HepG2 (cell line): Measurements from ENCODE around the gene WDR6.

Source experiments
- ATF3 ChIP-seq: sonication (generic); formaldehyde crosslinking; IDR thresholded peaks from 2 replicates; pipeline ENCODE4 v1.4.0; 2020; ENCODE audit warnings: missing genetic modification reagents
- CTCF ChIP-seq: sonication (generic); formaldehyde crosslinking; IDR thresholded peaks from 2 replicates; pipeline ENCODE4 v1.5.0; 2020; ENCODE audit warnings: mild to moderate bottlenecking, missing genetic modification reagents, moderate library complexity
- DNMT1 ChIP-seq: sonication (generic); formaldehyde crosslinking; IDR thresholded peaks from 2 replicates; pipeline ENCODE4 v1.5.1; 2020; ENCODE audit warnings: mild to moderate bottlenecking, missing genetic modification reagents
- KDM1A ChIP-seq: IDR thresholded peaks from 2 replicates; pipeline ENCODE4 v1.6.1; 2016; ENCODE audit warnings: missing compliant biosample characterization
- PREB ChIP-seq: sonication (generic); formaldehyde crosslinking; IDR thresholded peaks from 2 replicates; pipeline ENCODE4 v1.4.0; 2020; ENCODE audit warnings: missing genetic modification reagents
- SIN3A ChIP-seq: IDR thresholded peaks from 2 replicates; pipeline ENCODE4 v1.6.1; 2011; ENCODE audit warnings: low read depth, mild to moderate bottlenecking, control low read depth, low read length, borderline replicate concordance
- TEAD2 ChIP-seq: sonication (generic); formaldehyde crosslinking; IDR thresholded peaks from 2 replicates; pipeline ENCODE4 v1.9.0; 2021; ENCODE audit warnings: missing genetic modification reagents
- ZEB1 ChIP-seq: IDR thresholded peaks from 2 replicates; pipeline ENCODE4 v1.6.1; 2012; ENCODE audit warnings: mild to moderate bottlenecking, low read depth, inconsistent platforms; ENCODE audit not compliant: insufficient replicate concordance
- ZNF446 ChIP-seq: sonication (generic); formaldehyde crosslinking; IDR thresholded peaks from 2 replicates; pipeline ENCODE4 v1.5.0; 2020; ENCODE audit warnings: mild to moderate bottlenecking, missing genetic modification reagents
- TF ChIP-seq, protein P1 (sequence below), 2 experiments: IDR thresholded peaks; 2 replicates each; pipeline ENCODE4 v1.6.1; 2011 to 2012; ENCODE audit warnings: low read length in 2 of 2, borderline replicate concordance in 1 of 2, low read depth in 1 of 2, mild to moderate bottlenecking in 1 of 2, moderate library complexity in 1 of 2
- TF ChIP-seq, protein P2 (sequence below): sonication (generic); formaldehyde crosslinking; IDR thresholded peaks from 2 replicates; pipeline ENCODE4 v1.8.1; 2023; ENCODE audit warnings: missing genetic modification reagents, inconsistent platforms, borderline replicate concordance
- TF ChIP-seq, protein P3 (sequence below): sonication (generic); formaldehyde crosslinking; conservative IDR thresholded peaks from 2 replicates; pipeline ENCODE4 v1.4.0; 2020; ENCODE audit warnings: missing genetic modification reagents

DNA sequence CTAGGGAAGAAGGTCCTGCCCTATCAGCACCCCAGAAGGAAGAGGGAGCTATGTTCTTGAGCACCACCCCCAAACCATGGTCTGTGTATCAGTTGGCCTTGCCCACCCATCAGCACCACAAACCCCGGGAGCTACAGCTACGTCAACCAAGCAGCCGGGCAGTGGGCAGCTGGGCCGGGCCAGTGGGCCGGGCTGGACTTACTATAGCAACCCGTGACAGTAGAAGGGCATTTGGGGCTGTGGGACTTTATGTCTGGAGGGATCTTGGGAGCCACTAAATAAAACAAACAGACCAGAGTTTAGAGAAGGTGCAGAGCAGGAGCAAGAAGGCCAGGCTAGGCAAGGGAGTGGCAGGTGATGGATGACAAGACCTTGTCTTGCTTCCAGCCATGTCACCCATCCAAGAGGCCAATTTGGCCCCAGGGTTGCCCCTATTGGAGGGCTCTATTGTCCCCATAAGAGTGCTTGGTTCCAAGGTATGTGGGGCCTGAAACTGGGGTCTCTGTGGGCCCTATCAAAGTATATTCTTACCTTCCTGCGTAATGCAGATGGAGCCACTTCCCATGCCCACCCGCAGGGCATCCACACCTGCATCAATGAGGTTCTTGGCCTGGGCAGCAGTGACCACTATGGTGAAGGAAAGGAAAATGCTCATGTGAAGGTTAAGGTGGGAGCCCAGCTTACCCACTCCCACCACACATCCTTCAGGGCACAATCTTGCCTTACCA is 18.8 kb downstream of the WDR6 start:
- TF ChIP-seq DNMT1 (CRISPR knock-in tag) (0 out of 2 replicates have a peak, but pooled peaks have one; percentile 26), CTCF (CRISPR knock-in tag) (no peak), PREB (no peak), TEAD2 (CRISPR knock-in tag) (no peak), ZNF446 (CRISPR knock-in tag) (no peak), ATF3 (CRISPR knock-in tag) (no peak), KDM1A (CRISPR knock-in tag) (no peak), ZEB1 (no peak), SIN3A (no peak)
- TF ChIP-seq, protein P1, sequence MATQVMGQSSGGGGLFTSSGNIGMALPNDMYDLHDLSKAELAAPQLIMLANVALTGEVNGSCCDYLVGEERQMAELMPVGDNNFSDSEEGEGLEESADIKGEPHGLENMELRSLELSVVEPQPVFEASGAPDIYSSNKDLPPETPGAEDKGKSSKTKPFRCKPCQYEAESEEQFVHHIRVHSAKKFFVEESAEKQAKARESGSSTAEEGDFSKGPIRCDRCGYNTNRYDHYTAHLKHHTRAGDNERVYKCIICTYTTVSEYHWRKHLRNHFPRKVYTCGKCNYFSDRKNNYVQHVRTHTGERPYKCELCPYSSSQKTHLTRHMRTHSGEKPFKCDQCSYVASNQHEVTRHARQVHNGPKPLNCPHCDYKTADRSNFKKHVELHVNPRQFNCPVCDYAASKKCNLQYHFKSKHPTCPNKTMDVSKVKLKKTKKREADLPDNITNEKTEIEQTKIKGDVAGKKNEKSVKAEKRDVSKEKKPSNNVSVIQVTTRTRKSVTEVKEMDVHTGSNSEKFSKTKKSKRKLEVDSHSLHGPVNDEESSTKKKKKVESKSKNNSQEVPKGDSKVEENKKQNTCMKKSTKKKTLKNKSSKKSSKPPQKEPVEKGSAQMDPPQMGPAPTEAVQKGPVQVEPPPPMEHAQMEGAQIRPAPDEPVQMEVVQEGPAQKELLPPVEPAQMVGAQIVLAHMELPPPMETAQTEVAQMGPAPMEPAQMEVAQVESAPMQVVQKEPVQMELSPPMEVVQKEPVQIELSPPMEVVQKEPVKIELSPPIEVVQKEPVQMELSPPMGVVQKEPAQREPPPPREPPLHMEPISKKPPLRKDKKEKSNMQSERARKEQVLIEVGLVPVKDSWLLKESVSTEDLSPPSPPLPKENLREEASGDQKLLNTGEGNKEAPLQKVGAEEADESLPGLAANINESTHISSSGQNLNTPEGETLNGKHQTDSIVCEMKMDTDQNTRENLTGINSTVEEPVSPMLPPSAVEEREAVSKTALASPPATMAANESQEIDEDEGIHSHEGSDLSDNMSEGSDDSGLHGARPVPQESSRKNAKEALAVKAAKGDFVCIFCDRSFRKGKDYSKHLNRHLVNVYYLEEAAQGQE (IDR thresholded peaks at IDR 0.05; ENCODE audit: borderline replicate concordance in 1 of 2, low read depth in 1 of 2, low read length in 2 of 2): no peak
- TF ChIP-seq, protein P2, sequence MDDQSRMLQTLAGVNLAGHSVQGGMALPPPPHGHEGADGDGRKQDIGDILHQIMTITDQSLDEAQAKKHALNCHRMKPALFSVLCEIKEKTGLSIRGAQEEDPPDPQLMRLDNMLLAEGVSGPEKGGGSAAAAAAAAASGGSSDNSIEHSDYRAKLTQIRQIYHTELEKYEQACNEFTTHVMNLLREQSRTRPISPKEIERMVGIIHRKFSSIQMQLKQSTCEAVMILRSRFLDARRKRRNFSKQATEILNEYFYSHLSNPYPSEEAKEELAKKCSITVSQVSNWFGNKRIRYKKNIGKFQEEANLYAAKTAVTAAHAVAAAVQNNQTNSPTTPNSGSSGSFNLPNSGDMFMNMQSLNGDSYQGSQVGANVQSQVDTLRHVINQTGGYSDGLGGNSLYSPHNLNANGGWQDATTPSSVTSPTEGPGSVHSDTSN (CRISPR knock-in tag): no peak
- TF ChIP-seq, protein P3, sequence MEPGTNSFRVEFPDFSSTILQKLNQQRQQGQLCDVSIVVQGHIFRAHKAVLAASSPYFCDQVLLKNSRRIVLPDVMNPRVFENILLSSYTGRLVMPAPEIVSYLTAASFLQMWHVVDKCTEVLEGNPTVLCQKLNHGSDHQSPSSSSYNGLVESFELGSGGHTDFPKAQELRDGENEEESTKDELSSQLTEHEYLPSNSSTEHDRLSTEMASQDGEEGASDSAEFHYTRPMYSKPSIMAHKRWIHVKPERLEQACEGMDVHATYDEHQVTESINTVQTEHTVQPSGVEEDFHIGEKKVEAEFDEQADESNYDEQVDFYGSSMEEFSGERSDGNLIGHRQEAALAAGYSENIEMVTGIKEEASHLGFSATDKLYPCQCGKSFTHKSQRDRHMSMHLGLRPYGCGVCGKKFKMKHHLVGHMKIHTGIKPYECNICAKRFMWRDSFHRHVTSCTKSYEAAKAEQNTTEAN (CRISPR knock-in tag): no peak
